Trophoblast cell (in vitro differentiated cells and primary cell): ENCODE data around the gene KICS2.

ENCODE experiments used
- DNase-seq, 2 donors: peaks; one replicate each; pipeline ENCODE4 v3.0.0-alpha.2; 2016
- H2AFZ ChIP-seq: 2 replicates; pipeline ENCODE4 v1.6.1; 2013; ENCODE audit warnings: low read length, moderate library complexity, mild to moderate bottlenecking; ENCODE audit not compliant: insufficient read depth, poor library complexity
- H2AK5ac ChIP-seq: 2 replicates; pipeline ENCODE4 v1.6.1; 2013; ENCODE audit warnings: mild to moderate bottlenecking, low read length
- H2BK120ac ChIP-seq: 2 replicates; pipeline ENCODE4 v1.6.1; 2013; ENCODE audit warnings: low read length, mild to moderate bottlenecking, moderate library complexity; ENCODE audit not compliant: insufficient read depth, poor library complexity
- H2BK12ac ChIP-seq: 2 replicates; pipeline ENCODE4 v1.6.1; 2013; ENCODE audit warnings: mild to moderate bottlenecking, low read length, moderate library complexity
- H2BK5ac ChIP-seq: 2 replicates; pipeline ENCODE4 v1.6.1; 2013; ENCODE audit warnings: low read length, low read depth, moderate library complexity, mild to moderate bottlenecking; ENCODE audit not compliant: poor library complexity
- H3K14ac ChIP-seq: 2 replicates; pipeline ENCODE4 v1.6.1; 2013; ENCODE audit warnings: mild to moderate bottlenecking, low read length
- H3K18ac ChIP-seq: 2 replicates; pipeline ENCODE4 v1.6.1; 2013; ENCODE audit warnings: mild to moderate bottlenecking, low read length
- H3K23ac ChIP-seq: 2 replicates; pipeline ENCODE4 v1.6.1; 2013; ENCODE audit warnings: low read length
- H3K27ac ChIP-seq: 2 replicates; pipeline ENCODE4 v1.5.1; 2013; ENCODE audit warnings: low read depth, mild to moderate bottlenecking, inconsistent platforms, low read length, moderate library complexity
- H3K27me3 ChIP-seq: 2 replicates; pipeline ENCODE4 v1.6.1; 2013; ENCODE audit warnings: inconsistent platforms, mild to moderate bottlenecking, low read length, moderate library complexity; ENCODE audit not compliant: insufficient read depth
- H3K36me3 ChIP-seq, 2 experiments: 1 replicate in 1 of 2; 2 replicates in 1 of 2; pipeline ENCODE4 v1.6.1; 2013; ENCODE audit warnings: low read length in 2 of 2, mild to moderate bottlenecking in 2 of 2, moderate library complexity in 1 of 2; ENCODE audit not compliant: insufficient read depth in 2 of 2, control insufficient read depth in 1 of 2
- H3K4ac ChIP-seq: 2 replicates; pipeline ENCODE4 v1.6.1; 2013; ENCODE audit warnings: low read depth, mild to moderate bottlenecking, low read length, moderate library complexity
- H3K4me1 ChIP-seq, 2 experiments: 1 replicate in 1 of 2; 2 replicates in 1 of 2; pipeline ENCODE4 v1.6.1; 2013; ENCODE audit warnings: low read length in 2 of 2, mild to moderate bottlenecking in 2 of 2, moderate library complexity in 1 of 2; ENCODE audit not compliant: insufficient read depth in 2 of 2, control insufficient read depth in 1 of 2
- H3K4me2 ChIP-seq: 2 replicates; pipeline ENCODE4 v1.6.1; 2013; ENCODE audit warnings: inconsistent platforms, mild to moderate bottlenecking, low read length, moderate library complexity
- H3K4me3 ChIP-seq: 2 replicates; pipeline ENCODE4 v1.5.1; 2013; ENCODE audit warnings: mild to moderate bottlenecking, low read depth, low read length, inconsistent platforms
- H3K79me1 ChIP-seq: one replicate; pipeline ENCODE4 v1.6.1; 2013; ENCODE audit warnings: low read length
- H3K79me2 ChIP-seq: 2 replicates; pipeline ENCODE4 v1.6.1; 2013; ENCODE audit warnings: low read length, mild to moderate bottlenecking; ENCODE audit not compliant: control insufficient read depth, insufficient read depth, poor library complexity
- H3K9ac ChIP-seq: 2 replicates; pipeline ENCODE4 v1.6.1; 2013; ENCODE audit warnings: mild to moderate bottlenecking, low read length
- H3K9me3 ChIP-seq: 2 replicates; pipeline ENCODE4 v1.6.1; 2013; ENCODE audit warnings: low read depth, mild to moderate bottlenecking, control low read depth, inconsistent platforms, low read length; ENCODE audit not compliant: insufficient read depth
- H4K12ac ChIP-seq: 2 replicates; pipeline ENCODE4 v1.6.1; 2013; ENCODE audit warnings: low read depth, mild to moderate bottlenecking, low read length, moderate library complexity
- H4K8ac ChIP-seq: 2 replicates; pipeline ENCODE4 v1.6.1; 2013; ENCODE audit warnings: low read depth, mild to moderate bottlenecking, low read length, moderate library complexity
- H4K91ac ChIP-seq: one replicate; pipeline ENCODE4 v1.6.1; 2013; ENCODE audit warnings: low read depth, mild to moderate bottlenecking, low read length, moderate library complexity
- WGBS: extraction: QIAGEN DNeasy Blood & Tissue Kit; methylation state at CpG from one replicate; pipeline ENCODE4 v1.1.7; 2013; ENCODE audit warnings: missing lambda C conversion rate; ENCODE audit not compliant: insufficient read length, insufficient coverage; ENCODE audit errors: extremely low coverage; 5-methylcytosine and 5-hydroxymethylcytosine counted together

KICS2 gene

DNA sequence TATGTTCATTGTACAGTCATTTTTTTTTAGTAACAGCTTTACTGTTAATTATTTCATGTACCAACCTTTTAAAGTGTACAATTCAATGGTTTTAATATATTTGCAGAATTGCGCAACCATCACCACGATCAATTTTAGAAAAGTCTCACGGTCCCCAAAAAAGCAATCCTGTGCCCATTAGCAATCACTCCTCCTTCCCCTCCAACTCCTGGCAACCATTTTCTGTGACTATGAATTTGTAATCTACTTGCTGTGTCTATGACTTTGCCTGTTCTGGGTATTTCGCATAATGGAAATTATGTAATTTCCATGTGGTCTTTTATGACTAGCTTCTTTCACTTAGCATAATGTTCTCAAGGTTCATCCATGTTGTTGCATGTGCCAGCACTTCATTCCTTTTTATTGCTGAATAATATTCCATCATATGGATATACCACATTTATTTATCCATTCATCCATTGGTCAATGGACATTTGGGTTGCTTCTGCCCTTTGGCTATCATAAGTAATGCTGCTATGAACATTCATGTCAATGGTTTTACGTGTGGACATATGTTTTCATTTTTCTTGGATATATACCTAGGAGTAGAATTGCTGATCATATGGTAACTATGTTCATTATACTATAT lies 9.9 kb downstream of the KICS2 start:
- no peak overlapping the region for H3K23ac ChIP-seq
- H4K12ac ChIP-seq = no peak overlapping the region
- H3K4me1 ChIP-seq = no peaks in the 10 kb centered on the region
- WGBS = no CpG with 5 or more reads among the region's 5 CpGs
- H3K14ac ChIP-seq = no peak overlapping the region
- H4K91ac ChIP-seq = no peak overlapping the region
- no peak overlapping the region for H3K4me3 ChIP-seq
- H2AK5ac ChIP-seq = no peak overlapping the region
- H3K4me2 ChIP-seq = no peak overlapping the region
- H2BK120ac ChIP-seq = no peak overlapping the region
- no peak overlapping the region for H2BK12ac ChIP-seq
- H3K4ac ChIP-seq = no peak overlapping the region
- H4K8ac ChIP-seq = no peak overlapping the region
- H3K9ac ChIP-seq = no peak overlapping the region
- no peak overlapping the region for H2AFZ ChIP-seq
- no peak overlapping the region for H3K27ac ChIP-seq
- DNase-seq = no peak
- no peaks in the 10 kb centered on the region for H3K36me3 ChIP-seq
- H3K27me3 ChIP-seq = no peaks in the 10 kb centered on the region
- no peaks in the 10 kb centered on the region for H3K79me1 ChIP-seq
- no peaks in the 10 kb centered on the region for H3K9me3 ChIP-seq
- no peak overlapping the region for H2BK5ac ChIP-seq
- H3K18ac ChIP-seq = no peak overlapping the region
- no peaks in the 10 kb centered on the region for H3K79me2 ChIP-seq

DNA sequence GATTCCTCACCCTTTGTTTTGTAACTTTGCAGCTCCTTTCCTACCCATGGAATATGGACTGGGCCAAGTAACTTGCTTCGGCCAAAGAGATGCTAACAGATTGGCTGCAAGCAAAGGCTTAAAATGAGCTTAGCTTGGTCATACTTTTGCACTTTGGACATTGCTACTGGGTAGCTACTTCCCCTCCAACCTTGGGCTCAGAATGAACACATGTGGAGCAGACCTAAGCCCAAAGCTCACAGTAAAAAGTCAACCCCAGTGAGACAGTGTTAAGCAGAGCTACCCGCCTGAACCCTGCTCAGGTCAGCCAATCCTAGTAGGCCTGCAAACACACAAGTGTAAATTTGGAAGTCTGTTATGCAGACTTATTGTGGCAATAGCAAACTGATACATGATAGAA lies 14.6 kb downstream of the KICS2 start:
- Histone ChIP-seq H3K18ac (no peak overlapping the region), H3K4me2 (no peak overlapping the region), H2BK120ac (no peak overlapping the region), H3K4me3 (no peak overlapping the region), H3K14ac (no peak overlapping the region), H3K9me3 (no peaks in the 10 kb centered on the region), H3K27ac (no peak overlapping the region), H3K79me1 (no peaks in the 10 kb centered on the region), H2BK12ac (no peak overlapping the region), H3K36me3 (no peaks in the 10 kb centered on the region), H2AFZ (no peak overlapping the region), H3K9ac (no peak overlapping the region), H2BK5ac (no peak overlapping the region), H3K27me3 (no peaks in the 10 kb centered on the region), H4K91ac (no peak overlapping the region), H2AK5ac (no peak overlapping the region), H4K12ac (no peak overlapping the region), H3K79me2 (no peaks in the 10 kb centered on the region), H3K4ac (no peak overlapping the region), H3K23ac (no peak overlapping the region), H3K4me1 (no peaks in the 10 kb centered on the region), H4K8ac (no peak overlapping the region)
- no CpG with 5 or more reads among the region's 2 CpGs for WGBS
- no peak for DNase-seq

DNA sequence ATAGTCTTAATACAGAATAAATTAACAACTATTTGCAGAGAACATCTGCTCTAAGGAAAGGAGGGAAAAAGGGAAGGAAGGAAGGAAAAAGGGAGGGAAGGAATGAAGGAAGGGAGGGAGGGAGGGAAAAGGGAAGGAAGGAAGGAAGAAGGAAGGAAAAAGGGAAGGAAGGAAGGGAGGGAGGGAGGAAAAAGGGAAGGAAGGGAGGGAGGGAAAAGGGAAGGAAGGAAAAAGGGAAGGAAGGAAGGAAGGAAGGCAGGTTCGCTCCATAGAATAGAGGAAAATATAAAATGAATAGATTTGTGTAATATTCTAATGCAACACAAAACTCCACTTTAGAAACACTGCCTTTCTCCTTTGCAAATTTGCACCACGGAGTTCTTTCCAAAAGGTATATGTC lies 16.6 kb downstream of the KICS2 start:
- no peak overlapping the region for H3K9ac ChIP-seq
- H3K79me2 ChIP-seq = no peaks in the 10 kb centered on the region
- DNase-seq = no peak
- H2BK5ac ChIP-seq = no peak overlapping the region
- H4K91ac ChIP-seq = no peak overlapping the region
- no peak overlapping the region for H4K8ac ChIP-seq
- H3K79me1 ChIP-seq = no peaks in the 10 kb centered on the region
- no peak overlapping the region for H2AFZ ChIP-seq
- no peaks in the 10 kb centered on the region for H3K4me1 ChIP-seq
- no peaks in the 10 kb centered on the region for H3K36me3 ChIP-seq
- H3K23ac ChIP-seq = no peak overlapping the region
- H3K14ac ChIP-seq = no peak overlapping the region
- no peak overlapping the region for H3K18ac ChIP-seq
- H3K4me3 ChIP-seq = no peak overlapping the region
- H3K4me2 ChIP-seq = no peak overlapping the region
- H3K9me3 ChIP-seq = no peaks in the 10 kb centered on the region
- H2AK5ac ChIP-seq = no peak overlapping the region
- H3K27ac ChIP-seq = no peak overlapping the region
- H3K27me3 ChIP-seq = no peaks in the 10 kb centered on the region
- H3K4ac ChIP-seq = no peak overlapping the region
- no peak overlapping the region for H2BK12ac ChIP-seq
- WGBS = no CpG with 5 or more reads among the region's 2 CpGs
- no peak overlapping the region for H4K12ac ChIP-seq
- H2BK120ac ChIP-seq = no peak overlapping the region

- H4K8ac ChIP-seq = no peak overlapping the region
- H3K79me1 ChIP-seq = no peaks in the 10 kb centered on the region
- WGBS = no CpG with 5 or more reads among the region's 7 CpGs
- no peak overlapping the region for H2AFZ ChIP-seq
- H3K27me3 ChIP-seq = no peaks in the 10 kb centered on the region
- H3K23ac ChIP-seq = no peak overlapping the region
- H4K12ac ChIP-seq = no peak overlapping the region
- no peak for DNase-seq
- no peak overlapping the region for H2BK12ac ChIP-seq
- no peak overlapping the region for H2AK5ac ChIP-seq
- H3K14ac ChIP-seq = no peak overlapping the region
- H2BK120ac ChIP-seq = no peak overlapping the region
- peak overlapping the region; percentile 53 for H3K4me3 ChIP-seq
- H3K9me3 ChIP-seq = no peaks in the 10 kb centered on the region
- no peaks in the 10 kb centered on the region for H3K4me1 ChIP-seq
- no peaks in the 10 kb centered on the region for H3K36me3 ChIP-seq
- H3K18ac ChIP-seq = no peak overlapping the region
- no peak overlapping the region for H4K91ac ChIP-seq
- H3K9ac ChIP-seq = no peak overlapping the region
- H2BK5ac ChIP-seq = no peak overlapping the region
- H3K27ac ChIP-seq = no peak overlapping the region
- H3K4ac ChIP-seq = no peak overlapping the region
- no peaks in the 10 kb centered on the region for H3K79me2 ChIP-seq
- no peak overlapping the region for H3K4me2 ChIP-seq
These were observed 18.3 kb downstream of the KICS2 start for GRCh38 chr12:64203775-64204174.
